ENCODE data around the gene PIGQ.

Gene PIGQ

DNA sequence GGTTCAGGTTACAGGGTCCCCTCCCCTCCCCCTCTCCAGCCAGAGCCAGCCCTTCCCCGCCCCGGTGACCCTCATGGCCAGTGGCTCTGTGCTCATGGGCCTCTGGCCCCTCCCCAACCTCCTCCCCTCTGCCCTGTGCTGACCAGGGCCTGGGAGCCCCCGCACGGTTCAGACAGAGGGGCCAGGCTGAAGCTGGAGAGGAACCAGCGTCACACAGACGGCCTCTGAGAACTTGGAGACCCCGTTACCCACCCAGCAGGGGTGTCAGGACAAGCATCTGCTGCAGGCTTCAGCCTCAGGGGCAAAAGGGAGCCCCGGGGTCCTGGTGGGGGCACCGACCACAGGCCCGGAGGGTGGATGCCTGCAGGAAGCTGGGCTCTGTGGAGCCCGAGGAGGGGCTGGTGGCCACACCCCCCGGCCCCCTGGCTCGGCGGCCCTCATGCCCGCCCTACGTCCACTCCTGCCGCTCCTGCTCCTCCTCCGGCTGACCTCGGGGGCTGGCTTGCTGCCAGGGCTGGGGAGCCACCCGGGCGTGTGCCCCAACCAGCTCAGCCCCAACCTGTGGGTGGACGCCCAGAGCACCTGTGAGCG is 61.1 kb downstream of the PIGQ start, which contains the start of gene WFIKKN1:
TSS of gene WFIKKN1 (plus strand) at position 171 of the 591 bp plus-strand sequence. CDS start at position 440, 269 bp downstream.
- no peak for DNase-seq

DNA sequence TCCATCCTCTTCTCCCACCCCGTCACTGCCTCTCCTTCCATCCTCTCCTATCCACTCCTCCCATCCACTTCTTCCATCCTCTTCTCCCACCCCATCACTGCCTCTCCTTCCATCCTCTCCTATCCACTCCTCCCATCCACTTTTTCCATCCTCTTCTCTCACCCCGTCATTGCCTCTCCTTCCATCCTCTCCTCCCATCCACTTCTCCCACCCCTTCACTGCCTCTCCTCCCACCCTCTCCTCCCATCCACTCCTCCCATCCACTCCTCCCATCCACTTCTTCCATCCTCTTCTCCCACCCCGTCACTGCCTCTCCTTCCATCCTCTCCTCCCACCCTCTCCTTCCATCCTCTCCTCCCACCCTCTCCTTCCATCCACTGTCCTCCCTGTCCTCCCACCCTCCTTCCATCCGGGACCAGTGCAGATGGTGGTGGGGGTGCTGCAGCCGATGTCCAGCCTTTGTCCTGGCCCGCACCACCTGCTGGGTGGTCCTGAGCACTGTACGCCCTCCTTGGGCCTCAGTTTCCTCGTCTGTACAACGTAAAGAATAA is 62.1 kb downstream of the PIGQ start:
- DNase-seq: no peak

DNA sequence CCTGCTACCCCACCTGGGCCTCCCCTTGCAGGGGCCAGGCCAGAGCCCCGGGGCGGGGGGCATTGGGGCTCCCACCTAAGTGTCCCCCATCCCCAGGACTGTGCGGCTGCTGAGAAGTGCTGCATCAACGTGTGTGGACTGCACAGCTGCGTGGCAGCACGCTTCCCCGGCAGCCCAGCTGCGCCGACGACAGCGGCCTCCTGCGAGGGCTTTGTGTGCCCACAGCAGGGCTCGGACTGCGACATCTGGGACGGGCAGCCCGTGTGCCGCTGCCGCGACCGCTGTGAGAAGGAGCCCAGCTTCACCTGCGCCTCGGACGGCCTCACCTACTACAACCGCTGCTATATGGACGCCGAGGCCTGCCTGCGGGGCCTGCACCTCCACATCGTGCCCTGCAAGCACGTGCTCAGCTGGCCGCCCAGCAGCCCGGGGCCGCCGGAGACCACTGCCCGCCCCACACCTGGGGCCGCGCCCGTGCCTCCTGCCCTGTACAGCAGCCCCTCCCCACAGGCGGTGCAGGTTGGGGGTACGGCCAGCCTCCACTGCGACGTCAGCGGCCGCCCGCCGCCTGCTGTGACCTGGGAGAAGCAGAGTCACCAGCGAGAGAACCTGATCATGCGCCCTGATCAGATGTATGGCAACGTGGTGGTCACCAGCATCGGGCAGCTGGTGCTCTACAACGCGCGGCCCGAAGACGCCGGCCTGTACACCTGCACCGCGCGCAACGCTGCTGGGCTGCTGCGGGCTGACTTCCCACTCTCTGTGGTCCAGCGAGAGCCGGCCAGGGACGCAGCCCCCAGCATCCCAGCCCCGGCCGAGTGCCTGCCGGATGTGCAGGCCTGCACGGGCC is 62.9 kb downstream of the PIGQ start:
- DNase-seq: no peak

DNA sequence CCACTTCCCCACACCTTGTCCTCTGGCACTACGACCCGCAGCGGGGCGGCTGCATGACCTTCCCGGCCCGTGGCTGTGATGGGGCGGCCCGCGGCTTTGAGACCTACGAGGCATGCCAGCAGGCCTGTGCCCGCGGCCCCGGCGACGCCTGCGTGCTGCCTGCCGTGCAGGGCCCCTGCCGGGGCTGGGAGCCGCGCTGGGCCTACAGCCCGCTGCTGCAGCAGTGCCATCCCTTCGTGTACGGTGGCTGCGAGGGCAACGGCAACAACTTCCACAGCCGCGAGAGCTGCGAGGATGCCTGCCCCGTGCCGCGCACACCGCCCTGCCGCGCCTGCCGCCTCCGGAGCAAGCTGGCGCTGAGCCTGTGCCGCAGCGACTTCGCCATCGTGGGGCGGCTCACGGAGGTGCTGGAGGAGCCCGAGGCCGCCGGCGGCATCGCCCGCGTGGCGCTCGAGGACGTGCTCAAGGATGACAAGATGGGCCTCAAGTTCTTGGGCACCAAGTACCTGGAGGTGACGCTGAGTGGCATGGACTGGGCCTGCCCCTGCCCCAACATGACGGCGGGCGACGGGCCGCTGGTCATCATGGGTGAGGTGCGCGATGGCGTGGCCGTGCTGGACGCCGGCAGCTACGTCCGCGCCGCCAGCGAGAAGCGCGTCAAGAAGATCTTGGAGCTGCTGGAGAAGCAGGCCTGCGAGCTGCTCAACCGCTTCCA is 63.7 kb downstream of the PIGQ start:
- no peak for DNase-seq
